Fibroblast of lung (primary cell): ENCODE data around the gene POLR1H. TPM values are rescaled to one million over a fixed set of nuclear protein-coding genes. Genes with fewer than 3 reads are reported as not detected.

Experiments used
- DNase-seq, 2 donors: peaks; one replicate each; pipeline versions ENCODE4 v3.0.0 to v3.0.0-alpha.2; 2010; ENCODE audit warnings: low read depth in 2 of 2
- H2AFZ ChIP-seq: 2 replicates; pipeline ENCODE4 v1.5.1; 2012; ENCODE audit warnings: low read length, control low read depth, inconsistent platforms
- H3K27ac ChIP-seq: 2 replicates; pipeline ENCODE4 v1.5.1; 2011; ENCODE audit warnings: low read length, control low read depth; ENCODE audit not compliant: insufficient read depth
- H3K27me3 ChIP-seq: 2 replicates; pipeline ENCODE4 v1.5.1; 2011; ENCODE audit warnings: mild to moderate bottlenecking, low read length; ENCODE audit not compliant: control insufficient read depth, insufficient read depth
- H3K36me3 ChIP-seq: 2 replicates; pipeline ENCODE4 v1.5.1; 2011; ENCODE audit warnings: low read length; ENCODE audit not compliant: control insufficient read depth, insufficient read depth
- H3K4me1 ChIP-seq: 2 replicates; pipeline ENCODE4 v1.5.1; 2011; ENCODE audit warnings: low read length; ENCODE audit not compliant: control insufficient read depth, insufficient read depth; ENCODE audit errors: extremely low read depth
- H3K4me2 ChIP-seq: 2 replicates; pipeline ENCODE4 v1.5.1; 2011; ENCODE audit warnings: low read length, control low read depth; ENCODE audit not compliant: insufficient read depth; ENCODE audit errors: extremely low read depth
- H3K4me3 ChIP-seq, 4 experiments: fragments of 200-600 bp in 1 of 4; sonication (generic) in 1 of 4; replicated peaks in 1 of 4; 2 replicates each; pipeline ENCODE4 v1.5.1; 2011 to 2016; ENCODE audit warnings: low read length in 4 of 4, low read depth in 3 of 4, mild to moderate bottlenecking in 3 of 4, control low read depth in 2 of 4, inconsistent platforms in 1 of 4, mixed read lengths in 1 of 4; ENCODE audit not compliant: insufficient read depth in 1 of 4; ENCODE audit errors: control extremely low read depth in 1 of 4
- H3K79me2 ChIP-seq: 2 replicates; pipeline ENCODE4 v1.5.1; 2012; ENCODE audit warnings: mild to moderate bottlenecking, low read length, inconsistent platforms; ENCODE audit not compliant: control insufficient read depth, insufficient read depth
- H3K9ac ChIP-seq: 2 replicates; pipeline ENCODE4 v1.5.1; 2011; ENCODE audit warnings: mild to moderate bottlenecking, low read length, control low read depth; ENCODE audit not compliant: insufficient read depth
- H3K9me3 ChIP-seq: 2 replicates; pipeline ENCODE4 v1.5.1; 2012; ENCODE audit warnings: low read depth, low read length; ENCODE audit not compliant: control insufficient read depth, insufficient read depth
- H4K20me1 ChIP-seq: 2 replicates; pipeline ENCODE4 v1.5.1; 2011; ENCODE audit warnings: low read length; ENCODE audit not compliant: control insufficient read depth, insufficient read depth; ENCODE audit errors: extremely low read depth
- CTCF ChIP-seq, 2 donors: IDR thresholded peaks in 1 of 2; conservative IDR thresholded peaks in 1 of 2; 1 replicate in 1 of 2; 2 replicates in 1 of 2; pipeline ENCODE4 v1.5.1; 2011 to 2012; ENCODE audit warnings: low read length in 2 of 2, control low read depth in 1 of 2, inconsistent platforms in 1 of 2, low read depth in 1 of 2, mild to moderate bottlenecking in 1 of 2
- EZH2 ChIP-seq: IDR thresholded peaks from 2 replicates; pipeline ENCODE4 v1.5.1; 2012; ENCODE audit warnings: low read length, control low read depth, mild to moderate bottlenecking; ENCODE audit errors: missing control alignments
- polyA plus RNA-seq, 2 donors: library from polyadenylated mRNA; depleted of rRNA in 1 of 2; stranded (reverse) in 1 of 2; unstranded in 1 of 2; fragments of >200 nt; gene quantifications; 2 replicates each; pipeline ENCODE4 v1.2.1, GENCODE V29; 2011 to 2012; ENCODE audit warnings: missing spikeins in 1 of 2
- total RNA-seq: library from RNA; depleted of rRNA; stranded (reverse); fragments of >200 nt; gene quantifications from 2 replicates; pipeline ENCODE4 v1.2.1, GENCODE V29; 2014

Gene POLR1H
- total and polyA plus RNA-seq, 2 donors (not counting 1 experiment from before 2014, with no cell fraction given) = 25.0 to 46.1 TPM

DNA sequence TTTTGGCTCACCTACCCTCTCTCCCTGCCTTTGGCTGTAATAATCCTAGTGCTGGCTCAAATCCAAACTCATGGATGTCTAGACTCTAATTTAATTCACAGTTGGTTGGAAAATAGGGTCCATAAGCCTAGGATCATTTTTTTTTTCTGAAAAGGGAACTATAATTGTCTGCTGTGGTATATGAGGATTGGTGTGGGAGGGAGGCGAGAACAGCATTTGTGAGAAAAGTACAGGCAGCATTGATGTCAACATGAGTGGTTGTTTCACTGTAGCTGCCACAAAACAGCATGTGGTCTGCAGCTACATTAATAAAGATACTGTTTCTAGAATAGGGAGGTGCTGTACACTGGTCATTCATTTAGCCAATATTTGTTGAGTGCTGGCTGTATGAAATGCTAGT is 18.6 kb upstream of the POLR1H start:
- Histone ChIP-seq H3K9ac (no peak overlapping the region), H2AFZ (no peak overlapping the region), H3K4me3 (no peak overlapping the region), H3K9me3 (no peaks in the 10 kb centered on the region), H4K20me1 (no peaks in the 10 kb centered on the region), H3K4me1 (peaks cover 2% of the 10 kb centered on the region), H3K27ac (no peak overlapping the region), H3K36me3 (no peaks in the 10 kb centered on the region), H3K27me3 (no peaks in the 10 kb centered on the region), H3K4me2 (no peak overlapping the region), H3K79me2 (no peaks in the 10 kb centered on the region)
- no peak for TF ChIP-seq CTCF (conservative IDR thresholded peaks at IDR 0.05 in 1 of 2, IDR thresholded peaks at IDR 0.05 in 1 of 2; ENCODE audit: low read depth in 1 of 2, low read length in 2 of 2)
- TF ChIP-seq EZH2 = no peak
- DNase-seq = no peak

DNA sequence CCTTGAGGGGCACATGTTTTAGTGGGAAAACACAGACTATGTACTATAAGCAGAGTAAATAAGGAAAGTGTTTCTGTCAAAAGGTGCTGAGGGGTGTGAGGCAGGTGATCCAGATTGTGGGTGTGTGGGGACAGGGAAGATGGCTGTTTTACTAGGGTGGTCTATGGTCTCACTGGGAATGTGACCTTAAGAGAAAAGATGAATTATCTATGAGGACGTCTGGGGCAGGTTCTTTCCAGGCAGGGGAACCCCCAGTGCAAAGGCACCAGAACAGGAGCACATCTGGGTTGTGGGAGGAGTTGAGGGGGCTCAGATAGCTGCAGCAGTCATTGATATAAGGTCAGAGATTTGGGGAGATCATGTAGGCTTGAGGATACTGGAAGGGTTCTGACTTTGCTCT is 18.2 kb upstream of the POLR1H start:
- no peaks in the 10 kb centered on the region for H3K9me3 ChIP-seq
- H3K79me2 ChIP-seq = no peaks in the 10 kb centered on the region
- no peaks in the 10 kb centered on the region for H3K27me3 ChIP-seq
- peaks cover 2% of the 10 kb centered on the region for H3K4me1 ChIP-seq
- no peaks in the 10 kb centered on the region for H4K20me1 ChIP-seq
- H3K4me2 ChIP-seq = no peak overlapping the region
- DNase-seq = no peak
- H3K9ac ChIP-seq = no peak overlapping the region
- H3K36me3 ChIP-seq = no peaks in the 10 kb centered on the region
- no peak overlapping the region for H3K4me3 ChIP-seq
- TF ChIP-seq EZH2 = no peak
- no peak for TF ChIP-seq CTCF (conservative IDR thresholded peaks at IDR 0.05 in 1 of 2, IDR thresholded peaks at IDR 0.05 in 1 of 2; ENCODE audit: low read depth in 1 of 2, low read length in 2 of 2)
- no peak overlapping the region for H3K27ac ChIP-seq
- H2AFZ ChIP-seq = no peak overlapping the region

- Histone ChIP-seq H3K79me2 (no peaks in the 10 kb centered on the region), H3K4me2 (no peak overlapping the region), H3K27me3 (no peaks in the 10 kb centered on the region), H3K4me1 (peaks cover 2% of the 10 kb centered on the region), H3K4me3 (no peak overlapping the region), H4K20me1 (no peaks in the 10 kb centered on the region), H3K9me3 (no peaks in the 10 kb centered on the region), H3K9ac (no peak overlapping the region), H3K27ac (no peak overlapping the region), H2AFZ (no peak overlapping the region), H3K36me3 (no peaks in the 10 kb centered on the region)
- no peak for DNase-seq
- TF ChIP-seq EZH2 (no peak), CTCF (conservative IDR thresholded peaks at IDR 0.05 in 1 of 2, IDR thresholded peaks at IDR 0.05 in 1 of 2; ENCODE audit: low read depth in 1 of 2, low read length in 2 of 2) (no peak)
These were observed 17.3 kb upstream of the POLR1H start for GRCh38 chr6:30043744-30044143.
